Measurements from ENCODE around the gene TENT4A. TPM values are rescaled to one million over a fixed set of nuclear protein-coding genes. Genes with fewer than 3 reads are reported as not detected.

The TENT4A gene
- total RNA-seq, result 7.8 and 8.5 TPM in 2 replicates

DNA sequence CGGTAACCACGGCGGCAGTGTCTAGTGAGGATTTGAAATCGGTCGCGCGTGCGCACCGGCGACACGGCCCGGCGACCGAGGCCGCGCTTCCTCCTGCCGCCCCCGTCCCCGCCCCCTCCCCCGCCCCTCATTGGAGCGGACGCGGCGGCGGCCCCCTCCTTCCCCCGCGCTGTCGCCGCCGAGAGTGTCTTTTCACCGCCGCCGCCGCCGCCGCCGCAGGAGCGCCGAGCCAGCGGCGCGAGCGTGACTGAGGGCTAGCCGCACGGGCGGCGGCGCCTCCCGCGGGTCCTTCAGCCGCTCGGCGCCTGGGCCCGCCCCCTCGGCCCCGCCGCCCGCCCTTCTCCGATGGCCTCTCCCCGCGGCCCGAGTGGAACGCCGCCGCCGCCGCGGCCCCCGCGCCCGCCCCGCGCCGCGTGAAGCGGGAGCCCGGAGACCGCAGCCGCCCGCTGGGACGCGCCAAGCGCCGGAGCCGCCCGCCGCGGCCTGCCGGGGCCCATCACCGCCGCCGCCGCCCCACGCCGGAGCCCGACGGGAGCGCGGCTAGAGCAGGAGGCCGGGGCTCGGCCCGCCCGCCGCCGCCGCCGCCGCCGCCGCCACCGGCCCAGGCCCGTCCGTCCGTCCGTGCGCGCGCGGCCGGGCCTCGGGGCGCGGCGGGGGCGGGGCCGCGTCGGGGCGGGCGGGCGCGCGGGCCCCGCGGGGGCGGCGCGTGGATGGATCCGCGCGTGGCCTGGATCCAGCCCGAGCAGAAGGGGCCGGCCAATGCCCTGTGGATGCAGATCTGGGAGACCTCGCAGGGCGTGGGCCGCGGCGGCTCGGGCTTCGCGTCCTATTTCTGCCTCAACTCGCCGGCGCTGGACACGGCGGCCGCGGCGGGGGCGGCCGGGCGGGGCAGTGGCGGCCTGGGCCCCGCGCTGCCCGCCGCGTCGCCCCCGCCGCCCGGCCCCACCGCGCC is at the start of gene TENT4A:
Gene TENT4A (plus strand): TSS at position 159 of the 952 bp plus-strand sequence. CDS start 552 bp downstream, at position 711.

Other genes starting within 250 kb of the TENT4A start
- gene NSUN2, start 80.4 kb upstream of the TENT4A start, total RNA-seq, result 46.3 and 55.6 TPM in 2 replicates
- 4.4 and 5.6 TPM in 2 replicates for gene SRD5A1, start 80.0 kb upstream of the TENT4A start, total RNA-seq